Left ventricle myocardium inferior (tissue), 1 donor: ENCODE measurements around the gene DTNB. TPM values are rescaled to one million over a fixed set of nuclear protein-coding genes. Genes with fewer than 3 reads are reported as not detected.
"Not testable (repeated sequence)": the region's sequence is repeated elsewhere in the genome, so short reads cannot be mapped to it uniquely, and the experiment has no call there.

Source experiments
- DNase-seq: peaks from one replicate; pipeline ENCODE4 v3.0.0-alpha.2; 2020
- H3K27ac ChIP-seq: fragments of 200-600 bp; replicated peaks from 2 replicates; pipeline ENCODE4 v1.8.0; 2021
- H3K27me3 ChIP-seq: fragments of 200-600 bp; 2 replicates; pipeline ENCODE4 v1.8.0; 2021; ENCODE audit warnings: low read depth
- H3K36me3 ChIP-seq: fragments of 200-600 bp; 2 replicates; pipeline ENCODE4 v1.8.0; 2021
- H3K4me1 ChIP-seq: fragments of 200-600 bp; 2 replicates; pipeline ENCODE4 v1.8.0; 2021
- H3K4me3 ChIP-seq: fragments of 200-600 bp; 2 replicates; pipeline ENCODE4 v1.8.0; 2021; ENCODE audit warnings: mild to moderate bottlenecking, moderate library complexity
- H3K9me3 ChIP-seq: fragments of 200-600 bp; replicated peaks from 2 replicates; pipeline ENCODE4 v1.8.0; 2021
- CTCF ChIP-seq: fragments of 200-600 bp; IDR thresholded peaks from 2 replicates; pipeline ENCODE4 v1.8.0; 2021; ENCODE audit warnings: antibody characterized with exemption, mild to moderate bottlenecking, borderline replicate concordance
- intact Hi-C: fragments of 100-400 bp; cut with micrococcal nuclease; formaldehyde crosslinking; loops from one replicate; pipeline ENCODE4 v1.11.0; 2022
- total RNA-seq: library from RNA; stranded (reverse); fragmentation: NEBNext Ultra II Directional; extraction: Animal tissue kit (Norgen Biotek cat#: 25700); gene quantifications from one replicate; pipeline ENCODE4 v1.2.1, GENCODE V29; 2021
- donor health status: DM: no; HTN: yes; CAD: no; lungs with severe emphysema.

Gene DTNB
- total RNA-seq, 1 donor from 2014 or later, result 4.5 TPM

- intact Hi-C loops, result loop anchor here (2.0 kb wide), 1 partner anchor 56 kb away; no protein-coding TSS in a partner anchor
- peak; percentile 68 for TF ChIP-seq CTCF
- Histone ChIP-seq H3K9me3 (no peaks in the 10 kb centered on the region), H3K4me3 (no peak overlapping the region), H3K27me3 (no peaks in the 10 kb centered on the region), H3K27ac (no peak overlapping the region), H3K4me1 (peaks cover 4% of the 10 kb centered on the region), H3K36me3 (no peaks in the 10 kb centered on the region)
- no peak for DNase-seq
Observed at GRCh38 chr2:25606892-25607291, 66.5 kb downstream of the DTNB start.

- TF ChIP-seq CTCF, result no peak
- no peaks in the 10 kb centered on the region for H3K9me3 ChIP-seq
- intact Hi-C loops, result no loop called here
- no peaks in the 10 kb centered on the region for H3K36me3 ChIP-seq
- DNase-seq, result no peak
- H3K27ac ChIP-seq, result no peak overlapping the region
- peaks cover 4% of the 10 kb centered on the region for H3K4me1 ChIP-seq
- no peaks in the 10 kb centered on the region for H3K27me3 ChIP-seq
- no peak overlapping the region for H3K4me3 ChIP-seq
Observed at GRCh38 chr2:25602333-25602723, 71.0 kb downstream of the DTNB start.

- H3K4me1 ChIP-seq, intact Hi-C loops, DNase-seq: not testable (repeated sequence)
Observed at GRCh38 chr2:25601711-25602332, 71.6 kb downstream of the DTNB start.

GRCh38 chr2:25598911-25599310 is 74.5 kb downstream of the DTNB start:
- TF ChIP-seq CTCF, result no peak
- Histone ChIP-seq H3K4me3 (no peak overlapping the region), H3K27me3 (no peaks in the 10 kb centered on the region), H3K27ac (no peak overlapping the region), H3K9me3 (no peaks in the 10 kb centered on the region), H3K4me1 (peaks cover 8% of the 10 kb centered on the region), H3K36me3 (no peaks in the 10 kb centered on the region)
- intact Hi-C loops, result no loop called here
- DNase-seq, result no peak

More at GRCh38 chr2:25601711-25602332, 71.6 kb downstream of the DTNB start:
- H3K36me3 ChIP-seq, H3K27me3 ChIP-seq, H3K9me3 ChIP-seq, H3K4me3 ChIP-seq, H3K27ac ChIP-seq: not testable (repeated sequence)

- no peaks in the 10 kb centered on the region for H3K36me3 ChIP-seq
- peaks cover 7% of the 10 kb centered on the region for H3K4me1 ChIP-seq
- DNase-seq, result no peak
- H3K27me3 ChIP-seq, result no peaks in the 10 kb centered on the region
- no peak overlapping the region for H3K4me3 ChIP-seq
- H3K27ac ChIP-seq, result no peak overlapping the region
- no peak for TF ChIP-seq CTCF
- intact Hi-C loops, result no loop called here
- H3K9me3 ChIP-seq, result no peaks in the 10 kb centered on the region
Observed at GRCh38 chr2:25598332-25598731, 75.0 kb downstream of the DTNB start.

- DNase-seq, result no peak
- Histone ChIP-seq H3K36me3 (no peaks in the 10 kb centered on the region), H3K27ac (no peak overlapping the region), H3K4me3 (no peak overlapping the region), H3K9me3 (no peaks in the 10 kb centered on the region), H3K4me1 (peaks cover 7% of the 10 kb centered on the region), H3K27me3 (no peaks in the 10 kb centered on the region)
- intact Hi-C loops, result no loop called here
- TF ChIP-seq CTCF, result no peak
Observed at GRCh38 chr2:25597881-25598280, 75.5 kb downstream of the DTNB start.
